Measurements from ENCODE around the gene FGA.

FGA gene

GRCh38 chr4:154590329-154591006 lies at the start of gene FGA:
Gene FGA, minus strand, starts transcription at chr4:154590742. Its CDS starts 55 bp downstream, at chr4:154590687.
- no peak for DNase-seq (ENCODE audit: low read depth, low spot score)

- DNase-seq (ENCODE audit: low read depth, low spot score) = no peak
These were observed 43.5 kb upstream of the FGA start for GRCh38 chr4:154634058-154634457.

- DNase-seq (ENCODE audit: low read depth, low spot score) = no peak
These were observed 41.3 kb upstream of the FGA start for GRCh38 chr4:154631828-154632227.

GRCh38 chr4:154630324-154630723 lies 39.8 kb upstream of the FGA start:
- no peak for DNase-seq (ENCODE audit: low read depth, low spot score)

DNA sequence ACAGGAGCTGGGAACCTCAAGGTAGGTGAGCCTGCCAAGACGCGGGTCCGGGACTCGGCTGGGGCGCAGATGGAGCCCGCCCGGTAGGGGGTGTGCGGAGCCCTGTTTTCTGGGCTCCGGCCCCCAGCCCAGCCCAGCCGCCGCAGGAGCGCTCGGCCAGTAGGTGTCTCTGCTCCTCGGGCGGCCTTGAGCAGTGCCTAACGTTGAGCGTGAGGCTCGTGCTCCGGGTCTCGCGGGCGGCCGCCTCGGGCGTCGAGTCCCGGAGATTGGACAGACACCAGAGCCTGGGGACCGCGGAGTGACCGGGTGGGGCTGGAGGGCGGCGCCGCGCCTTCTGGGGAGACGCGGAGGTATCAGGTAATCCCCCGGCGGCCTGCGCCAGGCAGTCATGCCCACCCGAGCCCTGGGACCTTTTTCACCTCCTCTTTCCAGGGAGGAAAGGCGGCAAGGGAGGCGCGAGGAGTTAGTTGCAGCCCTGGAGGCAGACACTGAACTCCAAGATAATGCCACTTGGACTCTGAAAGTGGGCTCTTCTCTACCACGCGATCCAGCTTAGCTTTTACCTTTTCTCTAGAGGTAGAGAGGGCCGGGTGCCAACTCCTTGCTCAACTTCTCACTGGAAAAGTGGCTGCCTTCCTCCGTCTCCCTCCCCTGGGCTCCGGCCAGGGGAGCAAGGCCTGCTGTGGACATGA lies 36.4 kb upstream of the FGA start:
- no peak for DNase-seq (ENCODE audit: low read depth, low spot score)

- DNase-seq (ENCODE audit: low read depth, low spot score) = no peak
These were observed 35.4 kb upstream of the FGA start for GRCh38 chr4:154625971-154626370.

- DNase-seq (ENCODE audit: low read depth, low spot score) = no peak
These were observed 33.5 kb upstream of the FGA start for GRCh38 chr4:154623995-154624394.

GRCh38 chr4:154623436-154623835 lies 32.9 kb upstream of the FGA start:
- no peak for DNase-seq (ENCODE audit: low read depth, low spot score)

DNA sequence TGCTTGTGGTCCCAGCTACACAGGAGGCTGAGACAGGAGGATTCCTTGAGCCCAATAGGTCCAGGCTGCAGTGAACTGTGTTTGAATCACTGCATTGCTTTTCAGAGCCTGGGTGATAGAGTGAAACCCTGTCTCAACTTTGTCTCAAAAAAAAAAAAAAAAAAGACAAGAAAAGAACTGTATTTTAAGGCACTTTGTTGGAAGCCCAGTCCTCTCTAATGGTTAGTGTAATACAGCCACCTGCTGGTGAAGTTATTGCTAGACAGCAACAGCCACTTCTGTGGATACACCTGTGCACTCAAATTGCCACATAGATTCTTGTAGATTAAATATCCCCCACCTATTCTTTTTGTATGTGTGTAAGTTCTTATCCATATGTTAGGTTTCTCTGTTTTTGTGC lies 32.1 kb upstream of the FGA start:
- DNase-seq (ENCODE audit: low read depth, low spot score) = no peak

GRCh38 chr4:154620111-154620510 lies 29.6 kb upstream of the FGA start:
- DNase-seq (ENCODE audit: low read depth, low spot score) = no peak

DNA sequence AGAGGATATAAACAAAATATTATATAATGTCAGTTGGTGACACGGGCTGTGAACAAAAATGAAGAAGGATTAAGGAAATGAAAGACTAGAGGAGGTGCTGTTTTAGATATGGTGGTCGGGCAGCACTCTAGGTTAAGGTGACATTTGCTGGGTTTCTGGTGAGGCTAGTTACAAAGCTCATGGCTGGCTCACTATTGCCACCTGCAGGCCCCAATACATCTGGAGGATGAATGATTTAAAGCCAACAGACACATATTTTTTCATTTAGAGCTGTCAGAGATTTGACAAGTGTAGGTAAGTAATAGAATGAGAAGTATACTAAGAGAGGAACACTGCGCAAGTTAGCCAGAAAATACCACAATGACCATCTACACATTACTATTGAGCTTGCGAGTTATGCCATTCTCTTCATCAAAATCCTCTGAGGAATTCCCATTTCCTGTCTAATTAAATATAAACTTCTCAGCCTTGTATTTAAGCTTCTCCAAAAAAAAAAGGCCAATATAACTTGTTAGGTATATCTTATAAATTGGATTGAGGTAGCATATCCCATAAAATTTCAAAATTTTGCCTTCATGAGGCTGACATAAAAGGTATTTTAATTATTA lies 28.3 kb upstream of the FGA start:
- peak; percentile 18 for DNase-seq (ENCODE audit: low read depth, low spot score)

DNA sequence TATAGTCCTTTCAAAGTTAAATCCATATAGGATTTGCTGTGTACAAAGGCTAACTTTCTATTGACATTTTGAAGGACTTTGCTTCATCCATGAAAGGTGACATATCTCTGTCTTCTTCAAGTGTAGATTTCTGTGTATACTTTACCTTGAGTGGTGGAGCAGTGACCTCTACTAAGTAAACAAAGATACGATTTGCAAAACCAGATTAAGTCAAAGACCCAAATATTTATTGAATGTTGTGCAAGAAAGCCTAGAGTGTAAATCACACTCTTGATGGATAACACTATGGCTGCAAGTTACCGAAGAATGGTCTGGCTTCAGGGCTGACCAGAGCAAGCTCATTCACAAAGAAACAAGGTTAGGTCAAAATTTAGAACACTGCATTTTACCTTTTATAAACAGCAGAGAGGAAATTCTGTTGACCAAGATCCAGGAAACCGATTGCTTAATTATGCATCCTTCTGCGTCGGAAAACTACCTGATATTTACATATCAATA lies 27.3 kb upstream of the FGA start:
- no peak for DNase-seq (ENCODE audit: low read depth, low spot score)

DNA sequence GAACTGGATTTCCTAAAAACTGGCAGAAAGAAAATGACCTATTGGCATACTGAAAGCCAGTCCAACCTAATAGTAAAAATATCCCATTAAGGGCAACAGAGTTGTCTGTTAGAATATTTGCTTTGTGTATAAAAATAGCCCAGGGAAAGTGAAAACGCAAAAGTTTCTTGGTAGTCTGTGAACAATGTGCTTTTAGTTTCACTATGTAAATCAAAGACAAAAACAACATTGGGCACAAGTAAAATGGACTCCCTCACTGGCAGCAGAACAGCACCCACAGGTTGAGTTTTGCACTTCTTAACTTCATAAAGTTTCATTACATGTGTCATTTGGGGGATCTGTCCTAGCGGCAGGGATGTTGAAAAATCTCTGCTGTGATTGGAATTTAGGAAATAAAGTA lies 26.2 kb upstream of the FGA start:
- no peak for DNase-seq (ENCODE audit: low read depth, low spot score)

DNA sequence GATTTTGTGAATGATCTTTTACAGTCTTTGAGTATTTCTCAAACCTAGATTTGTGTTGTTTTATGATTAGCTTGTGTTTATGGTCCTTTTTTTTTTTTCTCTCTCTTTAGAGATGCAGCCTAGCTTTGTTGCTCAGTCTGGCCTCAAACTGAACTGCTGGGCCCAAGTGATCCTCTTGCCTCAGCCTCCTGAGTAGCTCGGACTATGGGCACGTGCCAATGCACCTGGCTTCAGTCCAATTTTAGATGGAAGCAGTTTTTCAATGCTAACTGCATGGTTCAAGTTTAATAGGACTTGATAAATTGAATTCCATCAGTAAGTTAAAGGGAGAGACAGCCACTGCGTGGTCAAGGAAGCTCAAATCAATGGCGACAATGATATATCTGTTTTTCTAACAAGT lies 25.7 kb upstream of the FGA start:
- DNase-seq (ENCODE audit: low read depth, low spot score) = no peak

DNA sequence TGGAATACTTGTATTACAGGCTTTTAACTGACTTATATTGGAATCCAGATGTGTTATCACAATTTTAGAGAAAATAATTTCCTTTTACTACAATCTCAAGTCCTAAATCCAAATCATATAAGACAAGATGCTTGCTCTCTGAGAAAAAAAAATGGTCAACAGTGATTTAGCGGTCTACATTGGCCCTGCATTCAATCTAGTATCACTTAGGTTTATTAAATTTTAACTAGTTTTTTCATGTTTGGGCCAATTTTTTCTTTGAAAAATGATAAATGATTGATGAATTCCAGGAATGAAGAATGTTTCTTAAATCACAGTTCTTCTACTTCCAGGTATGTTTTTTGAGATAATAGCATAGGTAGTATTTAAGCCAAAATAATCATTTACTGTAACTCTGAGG lies 24.7 kb upstream of the FGA start:
- DNase-seq (ENCODE audit: low read depth, low spot score) = no peak

DNA sequence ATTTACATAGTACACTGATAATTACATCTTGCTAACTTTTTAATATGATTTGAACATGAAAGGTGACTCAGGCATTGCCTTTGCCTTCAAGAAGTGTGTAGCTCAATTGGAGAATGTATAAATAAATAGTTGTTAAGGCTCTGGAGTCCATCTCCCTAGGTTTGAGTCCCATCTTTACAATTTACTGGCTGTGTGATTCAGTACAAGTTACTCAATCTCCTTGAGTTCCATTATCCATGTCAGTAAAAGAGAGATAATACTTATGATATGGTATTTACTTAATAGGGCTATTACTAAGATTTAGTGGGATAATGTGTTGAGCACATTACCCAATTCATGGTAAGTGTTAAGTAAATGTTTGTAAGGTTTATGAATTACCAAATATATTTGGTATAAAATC lies 23.8 kb upstream of the FGA start:
- DNase-seq (ENCODE audit: low read depth, low spot score) = no peak

- no peak for DNase-seq (ENCODE audit: low read depth, low spot score)
These were observed 22.2 kb upstream of the FGA start, which contains the start of gene FGG for GRCh38 chr4:154612472-154613414. Gene FGG, minus strand, starts transcription at chr4:154612656. Its CDS starts 47 bp downstream, at chr4:154612609.

GRCh38 chr4:154611833-154612232 lies 21.3 kb upstream of the FGA start:
- no peak for DNase-seq (ENCODE audit: low read depth, low spot score)

GRCh38 chr4:154610582-154610981 lies 20.0 kb upstream of the FGA start:
- DNase-seq (ENCODE audit: low read depth, low spot score) = no peak

GRCh38 chr4:154609532-154609931 lies 19.0 kb upstream of the FGA start:
- no peak for DNase-seq (ENCODE audit: low read depth, low spot score)

DNA sequence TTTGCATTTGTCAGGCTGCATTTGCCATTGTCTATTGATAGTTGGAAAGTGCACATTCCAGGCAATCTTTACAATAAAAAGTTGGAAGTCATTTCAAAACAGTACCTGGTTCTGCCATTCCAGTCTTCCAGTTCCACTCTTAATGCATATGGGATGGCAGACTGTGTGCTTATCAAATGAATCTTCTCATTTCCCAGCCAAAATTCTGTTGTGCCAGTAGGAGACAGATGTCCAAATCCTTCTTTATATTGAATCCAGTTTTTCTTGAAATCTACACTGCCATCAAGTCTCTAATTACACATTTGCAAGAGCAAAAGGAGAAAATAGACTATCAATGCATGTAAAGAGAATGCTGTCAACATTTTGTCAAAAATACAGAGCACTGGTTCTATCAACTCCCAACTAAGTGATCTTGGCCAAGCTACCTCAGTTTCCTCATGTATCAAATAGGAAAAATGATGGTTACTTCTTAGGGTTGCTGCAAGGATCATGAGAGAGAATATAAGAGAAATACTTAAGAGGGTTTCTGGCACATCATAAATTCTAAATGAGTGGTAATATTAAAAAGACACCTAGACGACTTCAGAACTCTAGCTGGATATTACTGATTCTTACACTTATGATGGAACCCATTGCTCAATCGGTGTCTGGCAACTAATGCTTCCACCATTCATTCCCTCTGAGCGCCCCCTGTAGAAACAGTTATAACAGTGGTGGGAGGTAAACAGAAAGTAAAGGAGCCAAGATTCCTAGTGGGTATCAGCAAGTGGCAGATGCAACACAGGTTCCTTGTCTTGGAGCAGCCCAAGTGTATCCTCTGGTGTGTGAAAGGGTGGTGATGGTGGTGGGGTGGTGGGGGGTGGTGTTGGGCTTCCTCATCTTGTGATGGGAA lies 18.1 kb upstream of the FGA start:
- DNase-seq (ENCODE audit: low read depth, low spot score) = no peak
